K562 (cell line): ENCODE results near the gene TRIM38. TPM values are rescaled to one million over a fixed set of nuclear protein-coding genes. Genes with fewer than 3 reads are reported as not detected.

Experiments
- ATAC-seq: fragments of 200-7000 bp; cut with Tn5 transposase; 3 replicates; pipeline ENCODE4 v1.9.1; 2020; ENCODE audit warnings: moderate library complexity
- BruUV-seq: library from RNA; stranded (reverse); fragments of 400-500 nt; replicated peaks from 2 replicates; lab custom pipeline; 2021; lab: Mats Ljungman, UMichigan
- CTCF ChIA-PET: fragments of 300-600 bp; formaldehyde crosslinking; extraction: SDS; loops from one replicate; lab custom pipeline; 2021; ENCODE audit warnings: low intra/inter-chr PET ratio; lab: Yijun Ruan, JAX
- POLR2A ChIA-PET: fragments of 300-600, 350-650 bp; sonication (Branson Sonifier 250); formaldehyde crosslinking; extraction: SDS; loops from one replicate; lab custom pipeline; 2021; ENCODE audit warnings: antibody characterized with exemption, inconsistent platforms; lab: Yijun Ruan, JAX
- DNase-seq, 4 experiments: peaks; one replicate each; pipeline versions ENCODE4 v3.0.0 to v3.0.0-alpha.2; 2011 to 2018; ENCODE audit warnings: low spot score in 3 of 4, mixed read lengths in 3 of 4; ENCODE audit errors: extremely low read depth in 1 of 4
- FAIRE-seq: peaks from 2 replicates; lab custom pipeline; 2011; peaks lifted over from hg19 to GRCh38; lab: Jason Lieb, UNC
- H2AFZ ChIP-seq: 2 replicates; pipeline ENCODE4 v1.6.0; 2011; ENCODE audit warnings: low read depth, low read length, control low read depth, inconsistent platforms
- H3K27ac ChIP-seq: fragments of 200-600 bp; 3 replicates; pipeline ENCODE4 v1.8.0; 2011; ENCODE audit warnings: low read depth, mild to moderate bottlenecking, control low read depth, inconsistent platforms, low read length, moderate library complexity, mixed read lengths; ENCODE audit errors: extremely low read depth
- H3K27me3 ChIP-seq, 2 experiments: fragments of 300-600 bp in 1 of 2; 2 replicates in 1 of 2; 3 replicates in 1 of 2; pipeline versions ENCODE4 v1.6.0 to v1.8.0; 2011; ENCODE audit warnings: inconsistent platforms in 2 of 2, low read length in 2 of 2, mild to moderate bottlenecking in 1 of 2, mixed read lengths in 1 of 2, moderate library complexity in 1 of 2; ENCODE audit not compliant: control insufficient read depth in 2 of 2, insufficient read depth in 2 of 2
- H3K36me3 ChIP-seq: fragments of 300-600 bp; 3 replicates; pipeline ENCODE4 v1.8.0; 2011; ENCODE audit warnings: mild to moderate bottlenecking, low read length, inconsistent platforms; ENCODE audit not compliant: control insufficient read depth, insufficient read depth
- H3K4me1 ChIP-seq, 2 experiments: fragments of 200-600 bp in 1 of 2; replicated peaks in 1 of 2; 2 replicates in 1 of 2; 3 replicates in 1 of 2; pipeline versions ENCODE4 v1.5.1 to v1.8.0; 2011; ENCODE audit warnings: inconsistent platforms in 2 of 2, low read length in 2 of 2, mild to moderate bottlenecking in 1 of 2, mixed read lengths in 1 of 2, moderate library complexity in 1 of 2; ENCODE audit not compliant: control insufficient read depth in 2 of 2, insufficient read depth in 2 of 2
- H3K4me2 ChIP-seq: 2 replicates; pipeline ENCODE4 v1.6.1; 2011; ENCODE audit warnings: low read length, control low read depth, inconsistent platforms, mixed read lengths; ENCODE audit not compliant: insufficient read depth
- H3K4me3 ChIP-seq: fragments of 200-600 bp; sonication (generic), shearing (Covaris generic); 2 replicates; pipeline ENCODE4 v1.5.1; 2016; ENCODE audit warnings: control low read depth, inconsistent platforms
- H3K79me2 ChIP-seq: fragments of 200-600 bp; 3 replicates; pipeline ENCODE4 v1.8.0; 2011; ENCODE audit warnings: low read length, inconsistent platforms; ENCODE audit not compliant: control insufficient read depth, insufficient read depth
- H3K9ac ChIP-seq, 2 experiments: 2 replicates each; pipeline versions ENCODE4 v1.6.0 to v1.6.1; 2011; ENCODE audit warnings: low read depth in 2 of 2, low read length in 2 of 2, control low read depth in 1 of 2, inconsistent platforms in 1 of 2, mild to moderate bottlenecking in 1 of 2, mixed read lengths in 1 of 2; ENCODE audit not compliant: insufficient read depth in 1 of 2
- H3K9me1 ChIP-seq: one replicate; pipeline ENCODE4 v1.6.0; 2011; ENCODE audit warnings: inconsistent platforms, mild to moderate bottlenecking, low read length, moderate library complexity; ENCODE audit not compliant: control insufficient read depth, insufficient read depth
- H3K9me3 ChIP-seq: replicated peaks from 2 replicates; pipeline ENCODE4 v1.5.1; 2011; ENCODE audit warnings: low read depth, low read length, inconsistent platforms; ENCODE audit not compliant: control insufficient read depth, insufficient read depth
- H4K20me1 ChIP-seq: replicated peaks from 2 replicates; pipeline ENCODE4 v1.6.1; 2011; ENCODE audit warnings: low read length, inconsistent platforms, mixed read lengths; ENCODE audit not compliant: control insufficient read depth, insufficient read depth
- BMI1 ChIP-seq: fragments of 150-350 bp; IDR thresholded peaks from 2 replicates; pipeline ENCODE4 v1.6.1; 2014; ENCODE audit warnings: low read length
- CBFB ChIP-seq: sonication (generic); formaldehyde crosslinking; IDR thresholded peaks from 2 replicates; pipeline ENCODE4 v1.4.0; 2020; ENCODE audit warnings: mild to moderate bottlenecking, missing genetic modification reagents
- CCAR2 ChIP-seq: fragments of 200-400 bp; formaldehyde crosslinking; IDR thresholded peaks from 2 replicates; pipeline ENCODE4 v1.6.1; 2017; ENCODE audit warnings: mild to moderate bottlenecking, low read depth, low read length
- ETS1 ChIP-seq: conservative IDR thresholded peaks from 2 replicates; pipeline ENCODE4 v1.6.1; 2011; ENCODE audit warnings: low read depth, mild to moderate bottlenecking, low read length; ENCODE audit not compliant: control insufficient read depth
- FOXK1 ChIP-seq: sonication (generic); formaldehyde crosslinking; IDR thresholded peaks from 2 replicates; pipeline ENCODE4 v1.8.0; 2022; ENCODE audit warnings: missing genetic modification reagents, mild to moderate bottlenecking, borderline replicate concordance
- GTF2A2 ChIP-seq: IDR thresholded peaks from 2 replicates; pipeline ENCODE4 v1.6.1; 2016; ENCODE audit warnings: mild to moderate bottlenecking, missing genetic modification characterization, missing compliant biosample characterization
- HNRNPUL1 ChIP-seq: fragments of 200-400 bp; formaldehyde crosslinking; IDR thresholded peaks from 2 replicates; pipeline ENCODE4 v1.6.1; 2017; ENCODE audit warnings: low read length
- MEF2D ChIP-seq: conservative IDR thresholded peaks from 2 replicates; pipeline ENCODE4 v1.6.1; 2016; ENCODE audit warnings: low read depth, missing genetic modification characterization, missing compliant biosample characterization
- NFE2 ChIP-seq: IDR thresholded peaks from 2 replicates; pipeline ENCODE4 v1.6.1; 2014; ENCODE audit warnings: antibody characterized with exemption, low read depth
- NR3C1 ChIP-seq: sonication (generic); formaldehyde crosslinking; IDR thresholded peaks from 2 replicates; pipeline ENCODE4 v1.8.1; 2022; ENCODE audit warnings: missing genetic modification reagents
- RFX1 ChIP-seq: fragments of 450-650 bp; IDR thresholded peaks from 2 replicates; pipeline ENCODE4 v1.6.1; 2016; ENCODE audit warnings: mild to moderate bottlenecking, moderate library complexity
- SIN3A ChIP-seq, 2 experiments: fragments of 150-350 bp in 1 of 2; IDR thresholded peaks; 2 replicates each; pipeline ENCODE4 v1.6.1; 2011 to 2016; ENCODE audit warnings: borderline replicate concordance in 2 of 2, low read depth in 2 of 2, low read length in 2 of 2, mild to moderate bottlenecking in 2 of 2, moderate library complexity in 2 of 2; ENCODE audit not compliant: control insufficient read depth in 1 of 2
- SNRNP70 ChIP-seq: fragments of 200-400 bp; formaldehyde crosslinking; optimal IDR thresholded peaks from 2 replicates; pipeline ENCODE3; 2017; ENCODE audit warnings: low read depth, low read length
- TEAD1 ChIP-seq, 2 experiments: fragments of 450-650 bp in 1 of 2; sonication (generic) in 1 of 2; formaldehyde crosslinking; IDR thresholded peaks; 2 replicates each; pipeline versions ENCODE4 v1.4.0 to v1.8.0; 2020 to 2022; ENCODE audit warnings: mild to moderate bottlenecking in 2 of 2, missing genetic modification reagents in 1 of 2
- TRIM25 ChIP-seq: fragments of 450-650 bp; IDR thresholded peaks from 2 replicates; pipeline ENCODE4 v1.7.0; 2016; ENCODE audit warnings: borderline replicate concordance
- ZNF12 ChIP-seq: sonication (generic); formaldehyde crosslinking; IDR thresholded peaks from 2 replicates; pipeline ENCODE4 v1.4.0; 2020; ENCODE audit warnings: mild to moderate bottlenecking, missing genetic modification reagents
- ZNF445 ChIP-seq: fragments of 250-450 bp; sonication (Bioruptor Pico); IDR thresholded peaks from 2 replicates; pipeline ENCODE4 v1.4.0; 2020; ENCODE audit warnings: low read depth, mild to moderate bottlenecking, moderate library complexity
- WGBS: fragments of 100-300 bp; shearing (Covaris generic); methylation state at CpG from one replicate; pipeline ENCODE4 v1.1.6; 2016; ENCODE audit warnings: low coverage, mixed read lengths; ENCODE audit not compliant: insufficient coverage; ENCODE audit errors: missing lambda C conversion rate; 5-methylcytosine and 5-hydroxymethylcytosine counted together
- in situ Hi-C: fragments of 300-500 bp; cut with MboI; formaldehyde crosslinking; loops from 4 replicates; pipeline ENCODE4 v1.15.0; 2018; ENCODE audit warnings: inconsistent platforms, mixed read lengths
- intact Hi-C: fragments of 100-400 bp; cut with micrococcal nuclease; formaldehyde crosslinking; loops from 2 replicates; pipeline ENCODE4 v1.14.2; 2022
- polyA plus RNA-seq, 8 experiments: library from polyadenylated mRNA; depleted of rRNA in 4 of 8; stranded (reverse) in 5 of 8; unstranded in 3 of 8; fragments of >200 nt; fragmentation: Nextera tagmentation in 2 of 8; fragmentation: Illumina TruSeq in 1 of 8; extraction: Ambion mirVana in 2 of 8; extraction: Trizol in 1 of 8; gene quantifications; 2 replicates each; pipeline versions ENCODE4 v1.2.1 to v1.2.3, GENCODE V29; 2011 to 2014; ENCODE audit warnings: inconsistent platforms in 1 of 8, missing spikeins in 1 of 8
- total RNA-seq, 7 experiments: library from RNA; depleted of rRNA in 6 of 7; stranded (reverse); fragments of >200 nt in 6 of 7; fragmentation: Illumina TruSeq in 2 of 7; extraction: Trizol in 2 of 7; gene quantifications; 2 replicates each; pipeline versions ENCODE4 v1.2.1 to v1.2.3, GENCODE V29; 2011 to 2021; ENCODE audit warnings: low replicate concordance in 1 of 7

TRIM38 gene
- total and polyA plus RNA-seq, 9 of the 15 experiments (the other 6 are each of a cell fraction or from before 2014, with no cell fraction given): 1.7 to 6.7 (median 6.3) TPM

GRCh38 chr6:26020329-26021000 lies 57.9 kb downstream of the TRIM38 start:
- POLR2A ChIA-PET: interaction anchor here (0.6 to 9.5 kb wide), 30 partner anchors 11 to 1114 kb away, joined by 3 to 206 read pairs (median 4); partner anchors contain the start of gene TRIM38
- H3K9ac ChIP-seq: peak overlapping the region; percentile 90 to 91
- H3K9me1 ChIP-seq: no peaks in the 10 kb centered on the region
- peaks cover 19 to 31% of the 10 kb centered on the region in 2 experiments for H3K4me1 ChIP-seq
- peaks cover 7% of the 10 kb centered on the region for H3K9me3 ChIP-seq
- H2AFZ ChIP-seq: peak overlapping the region; percentile 86
- H4K20me1 ChIP-seq: no peaks in the 10 kb centered on the region
- H3K79me2 ChIP-seq: peaks cover 33% of the 10 kb centered on the region
- ATAC-seq: peak; percentile 11
- 59% methylated on average over 44 of the region's 45 CpGs for WGBS
- peak overlapping the region; percentile 96 for H3K27ac ChIP-seq
- no peaks in the 10 kb centered on the region for H3K27me3 ChIP-seq
- DNase-seq: peak; percentile 61 to 79 (median 69)
- CTCF ChIA-PET: no interaction called here
- in situ Hi-C loops (loop anchor here (5.0 kb wide), 1 partner anchor 82 kb away; a partner anchor contains a TSS), intact Hi-C loops (loop anchor here (10.0 kb wide), 1 partner anchor 1246 kb away; the partner anchor contains the start of gene GMNN)
- FAIRE-seq: peak; percentile 35
- H3K4me3 ChIP-seq: peak overlapping the region; percentile 49
- no peaks in the 10 kb centered on the region; the same call in 2 of the 3 replicates for H3K36me3 ChIP-seq
- no TSS peak for BruUV-seq
- peak overlapping the region; percentile 83 for H3K4me2 ChIP-seq
- TF ChIP-seq TEAD1 (CRISPR knock-in tag; IDR thresholded peaks at IDR 0.05): no peak
- TF ChIP-seq MEF2D (tag): no peak
- TF ChIP-seq ZNF445 (CRISPR knock-in tag): no peak
- TF ChIP-seq FOXK1 (CRISPR knock-in tag): 0 out of 2 replicates have a peak, but pooled peaks have one; percentile 84
- TF ChIP-seq RFX1: no peak
- peak; percentile 72; the same call in 1 of the 2 replicates for TF ChIP-seq GTF2A2 (tag)
- no peak for TF ChIP-seq BMI1
- TF ChIP-seq TRIM25: no peak
- TF ChIP-seq CCAR2: no peak
- TF ChIP-seq ETS1: peak; percentile 26; the same call in 1 of the 2 replicates
- TF ChIP-seq HNRNPUL1: no peak
- TF ChIP-seq NR3C1: no peak; the same call in 1 of the 2 replicates
- peak; percentile 63; the same call in 1 of the 2 replicates for TF ChIP-seq CBFB (CRISPR knock-in tag)
- TF ChIP-seq SIN3A (IDR thresholded peaks at IDR 0.05; ENCODE audit: borderline replicate concordance in 2 of 2, control insufficient read depth in 1 of 2, low read depth in 2 of 2, low read length in 2 of 2): 0 out of 4 replicates have a peak, but pooled peaks of 1 of the 2 experiments have one; percentile 8
- no peak for TF ChIP-seq NFE2
- no peak for TF ChIP-seq SNRNP70
- TF ChIP-seq ZNF12: peak; percentile 29; the same call in 1 of the 2 replicates
